GM12878 (cell line): ENCODE results near the gene ATP1B2. TPM values are rescaled to one million over a fixed set of nuclear protein-coding genes. Genes with fewer than 3 reads are reported as not detected.
A peak's percentile ranks its signal among the peaks of the same experiment; 100 is the strongest.

Experiments used
- BHLHE40 ChIP-seq, 2 experiments: fragments of 450-650 bp in 1 of 2; IDR thresholded peaks; 2 replicates each; pipeline ENCODE4 v1.6.1; 2011 to 2017; ENCODE audit warnings: low read depth in 2 of 2, borderline replicate concordance in 1 of 2, improper control_type of control experiment in 1 of 2, low read length in 1 of 2, mild to moderate bottlenecking in 1 of 2
- CEBPB ChIP-seq, 2 experiments: fragments of 150-350 bp in 1 of 2; IDR thresholded peaks; 2 replicates each; pipeline ENCODE4 v1.6.1; 2012 to 2014; ENCODE audit warnings: low read depth in 2 of 2, low read length in 2 of 2, borderline replicate concordance in 1 of 2, inconsistent platforms in 1 of 2
- CHD4 ChIP-seq: fragments of 200-600 bp; sonication (generic); IDR thresholded peaks from 2 replicates; pipeline ENCODE4 v1.6.1; 2016; ENCODE audit warnings: mild to moderate bottlenecking
- EGR1 ChIP-seq, 2 experiments: IDR thresholded peaks; 1 replicate in 1 of 2; 2 replicates in 1 of 2; pipeline ENCODE4 v1.6.1; 2011 to 2012; ENCODE audit warnings: low read depth in 2 of 2, low read length in 2 of 2, borderline replicate concordance in 1 of 2, mild to moderate bottlenecking in 1 of 2, moderate library complexity in 1 of 2
- KAT2A ChIP-seq: conservative IDR thresholded peaks from 2 replicates; pipeline ENCODE4 v1.6.1; 2011; ENCODE audit warnings: low read depth, low read length; ENCODE audit not compliant: control insufficient read depth
- KLF5 ChIP-seq: fragments of 450-650 bp; IDR thresholded peaks from 2 replicates; pipeline ENCODE4 v1.6.1; 2014; ENCODE audit warnings: mild to moderate bottlenecking; ENCODE audit not compliant: partially characterized antibody
- MTA3 ChIP-seq: IDR thresholded peaks from 2 replicates; pipeline ENCODE4 v1.6.1; 2012; ENCODE audit warnings: low read length, inconsistent platforms, borderline replicate concordance
- MYB ChIP-seq: fragments of 150-350 bp; IDR thresholded peaks from 2 replicates; pipeline ENCODE4 v1.6.1; 2014; ENCODE audit warnings: mild to moderate bottlenecking, low read depth, low read length, borderline replicate concordance
- PAX5 ChIP-seq: IDR thresholded peaks from 2 replicates; pipeline ENCODE4 v1.6.1; 2011; ENCODE audit warnings: low read depth, low read length, borderline replicate concordance
- POLR2A ChIP-seq: IDR thresholded peaks from 2 replicates; pipeline ENCODE4 v1.6.1; 2011; ENCODE audit warnings: low read depth, mild to moderate bottlenecking, low read length
- SUPT20H ChIP-seq: IDR thresholded peaks from 2 replicates; pipeline ENCODE4 v1.6.1; 2011; ENCODE audit warnings: low read depth, mild to moderate bottlenecking, low read length, moderate library complexity, borderline replicate concordance; ENCODE audit not compliant: control insufficient read depth
- TCF7 ChIP-seq: IDR thresholded peaks from 2 replicates; pipeline ENCODE4 v1.6.1; 2014; ENCODE audit warnings: antibody characterized with exemption, borderline replicate concordance
- ZBED1 ChIP-seq: IDR thresholded peaks from 2 replicates; pipeline ENCODE4 v1.6.1; 2016; ENCODE audit warnings: borderline replicate concordance
- ZNF217 ChIP-seq: fragments of 450-650 bp; IDR thresholded peaks from 2 replicates; pipeline ENCODE4 v1.6.1; 2017; ENCODE audit warnings: antibody characterized with exemption, mild to moderate bottlenecking
- polyA plus RNA-seq, 11 experiments: library from polyadenylated mRNA; depleted of rRNA in 4 of 11; unstranded in 6 of 11; stranded (reverse) in 5 of 11; fragments of >200 nt; fragmentation: Nextera tagmentation in 4 of 11; fragmentation: Illumina TruSeq in 1 of 11; extraction: Ambion mirVana in 4 of 11; extraction: Trizol in 1 of 11; gene quantifications; 1 replicate in 1 of 11; 2 replicates in 10 of 11; pipeline versions ENCODE4 v1.2.1 to v1.2.3, GENCODE V29; 2011 to 2016; ENCODE audit warnings: inconsistent platforms in 2 of 11, missing spikeins in 2 of 11, low read depth in 1 of 11
- total RNA-seq, 4 experiments: library from RNA; depleted of rRNA in 3 of 4; stranded (reverse); fragments of >200 nt in 3 of 4; fragmentation: Illumina TruSeq in 1 of 4; extraction: Trizol in 1 of 4; gene quantifications; 2 replicates each; pipeline versions ENCODE4 v1.2.1 to v1.2.3, GENCODE V29; 2013 to 2021
- TF ChIP-seq, protein P1 (sequence below): fragments of 450-650 bp; formaldehyde crosslinking; IDR thresholded peaks from 2 replicates; pipeline ENCODE4 v1.4.0; 2020; ENCODE audit warnings: mild to moderate bottlenecking, moderate library complexity
- TF ChIP-seq, protein P2 (sequence below): fragments of 450-650 bp; IDR thresholded peaks from 2 replicates; pipeline ENCODE4 v1.6.1; 2016; ENCODE audit warnings: mild to moderate bottlenecking
- TF ChIP-seq, protein P3 (sequence below): fragments of 450-650 bp; IDR thresholded peaks from 2 replicates; pipeline ENCODE4 v1.6.1; 2018; ENCODE audit warnings: borderline replicate concordance, mild to moderate bottlenecking; ENCODE audit not compliant: partially characterized antibody

ATP1B2 gene
- total and polyA plus RNA-seq, 10 of the 15 experiments (the other 5 are each of a cell fraction or from before 2014, with no cell fraction given) = 0.03 to 0.29 (median 0.15) TPM; not detected in 3

DNA sequence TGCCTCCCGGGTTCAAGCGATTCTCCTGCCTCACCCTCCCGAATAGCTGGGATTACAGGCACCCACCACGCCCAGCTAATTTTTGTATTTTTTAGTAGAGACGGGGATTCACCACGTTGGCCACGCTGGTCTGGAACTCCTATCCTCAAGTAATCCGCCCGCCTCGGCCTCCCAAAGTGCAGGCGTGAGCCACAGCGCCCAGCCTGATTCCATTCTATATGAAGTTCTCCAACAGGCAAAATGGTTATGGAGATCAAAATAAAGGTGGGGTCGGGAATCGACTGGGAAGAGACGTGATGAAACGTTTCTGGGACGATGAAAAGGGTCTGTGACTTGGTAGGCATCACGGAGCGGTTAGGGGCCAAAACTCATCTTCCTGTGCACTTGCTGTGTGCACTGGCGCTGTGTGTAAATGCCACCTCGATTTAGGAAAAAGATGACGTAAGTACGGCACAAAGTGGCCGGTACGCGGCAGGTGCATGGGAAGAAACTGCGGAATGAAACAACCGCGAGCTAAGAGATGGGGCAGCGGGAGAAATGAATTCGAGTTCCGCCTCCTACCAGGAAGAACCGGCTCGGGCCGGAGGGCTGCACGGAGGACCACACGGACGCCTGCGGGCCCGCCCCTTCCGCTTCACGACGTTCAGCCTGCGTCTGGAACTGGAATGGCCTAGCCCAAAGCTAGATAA is 35.0 kb downstream of the ATP1B2 start (continued):
- no peak; the same call in 1 of the 2 replicates for TF ChIP-seq PAX5
- no peak for TF ChIP-seq CHD4
- TF ChIP-seq, protein P1, sequence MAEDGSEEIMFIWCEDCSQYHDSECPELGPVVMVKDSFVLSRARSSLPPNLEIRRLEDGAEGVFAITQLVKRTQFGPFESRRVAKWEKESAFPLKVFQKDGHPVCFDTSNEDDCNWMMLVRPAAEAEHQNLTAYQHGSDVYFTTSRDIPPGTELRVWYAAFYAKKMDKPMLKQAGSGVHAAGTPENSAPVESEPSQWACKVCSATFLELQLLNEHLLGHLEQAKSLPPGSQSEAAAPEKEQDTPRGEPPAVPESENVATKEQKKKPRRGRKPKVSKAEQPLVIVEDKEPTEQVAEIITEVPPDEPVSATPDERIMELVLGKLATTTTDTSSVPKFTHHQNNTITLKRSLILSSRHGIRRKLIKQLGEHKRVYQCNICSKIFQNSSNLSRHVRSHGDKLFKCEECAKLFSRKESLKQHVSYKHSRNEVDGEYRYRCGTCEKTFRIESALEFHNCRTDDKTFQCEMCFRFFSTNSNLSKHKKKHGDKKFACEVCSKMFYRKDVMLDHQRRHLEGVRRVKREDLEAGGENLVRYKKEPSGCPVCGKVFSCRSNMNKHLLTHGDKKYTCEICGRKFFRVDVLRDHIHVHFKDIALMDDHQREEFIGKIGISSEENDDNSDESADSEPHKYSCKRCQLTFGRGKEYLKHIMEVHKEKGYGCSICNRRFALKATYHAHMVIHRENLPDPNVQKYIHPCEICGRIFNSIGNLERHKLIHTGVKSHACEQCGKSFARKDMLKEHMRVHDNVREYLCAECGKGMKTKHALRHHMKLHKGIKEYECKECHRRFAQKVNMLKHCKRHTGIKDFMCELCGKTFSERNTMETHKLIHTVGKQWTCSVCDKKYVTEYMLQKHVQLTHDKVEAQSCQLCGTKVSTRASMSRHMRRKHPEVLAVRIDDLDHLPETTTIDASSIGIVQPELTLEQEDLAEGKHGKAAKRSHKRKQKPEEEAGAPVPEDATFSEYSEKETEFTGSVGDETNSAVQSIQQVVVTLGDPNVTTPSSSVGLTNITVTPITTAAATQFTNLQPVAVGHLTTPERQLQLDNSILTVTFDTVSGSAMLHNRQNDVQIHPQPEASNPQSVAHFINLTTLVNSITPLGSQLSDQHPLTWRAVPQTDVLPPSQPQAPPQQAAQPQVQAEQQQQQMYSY (CRISPR knock-in tag) = no peak
- peak; percentile 89 for TF ChIP-seq POLR2A
- TF ChIP-seq KLF5 = no peak
- 0 out of 2 replicates have a peak, but pooled peaks have one; percentile 10 for TF ChIP-seq MTA3
- TF ChIP-seq, protein P2, sequence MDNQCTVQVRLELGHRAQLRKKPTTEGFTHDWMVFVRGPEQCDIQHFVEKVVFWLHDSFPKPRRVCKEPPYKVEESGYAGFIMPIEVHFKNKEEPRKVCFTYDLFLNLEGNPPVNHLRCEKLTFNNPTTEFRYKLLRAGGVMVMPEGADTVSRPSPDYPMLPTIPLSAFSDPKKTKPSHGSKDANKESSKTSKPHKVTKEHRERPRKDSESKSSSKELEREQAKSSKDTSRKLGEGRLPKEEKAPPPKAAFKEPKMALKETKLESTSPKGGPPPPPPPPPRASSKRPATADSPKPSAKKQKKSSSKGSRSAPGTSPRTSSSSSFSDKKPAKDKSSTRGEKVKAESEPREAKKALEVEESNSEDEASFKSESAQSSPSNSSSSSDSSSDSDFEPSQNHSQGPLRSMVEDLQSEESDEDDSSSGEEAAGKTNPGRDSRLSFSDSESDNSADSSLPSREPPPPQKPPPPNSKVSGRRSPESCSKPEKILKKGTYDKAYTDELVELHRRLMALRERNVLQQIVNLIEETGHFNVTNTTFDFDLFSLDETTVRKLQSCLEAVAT = peak; percentile 92
- TF ChIP-seq, protein P3, sequence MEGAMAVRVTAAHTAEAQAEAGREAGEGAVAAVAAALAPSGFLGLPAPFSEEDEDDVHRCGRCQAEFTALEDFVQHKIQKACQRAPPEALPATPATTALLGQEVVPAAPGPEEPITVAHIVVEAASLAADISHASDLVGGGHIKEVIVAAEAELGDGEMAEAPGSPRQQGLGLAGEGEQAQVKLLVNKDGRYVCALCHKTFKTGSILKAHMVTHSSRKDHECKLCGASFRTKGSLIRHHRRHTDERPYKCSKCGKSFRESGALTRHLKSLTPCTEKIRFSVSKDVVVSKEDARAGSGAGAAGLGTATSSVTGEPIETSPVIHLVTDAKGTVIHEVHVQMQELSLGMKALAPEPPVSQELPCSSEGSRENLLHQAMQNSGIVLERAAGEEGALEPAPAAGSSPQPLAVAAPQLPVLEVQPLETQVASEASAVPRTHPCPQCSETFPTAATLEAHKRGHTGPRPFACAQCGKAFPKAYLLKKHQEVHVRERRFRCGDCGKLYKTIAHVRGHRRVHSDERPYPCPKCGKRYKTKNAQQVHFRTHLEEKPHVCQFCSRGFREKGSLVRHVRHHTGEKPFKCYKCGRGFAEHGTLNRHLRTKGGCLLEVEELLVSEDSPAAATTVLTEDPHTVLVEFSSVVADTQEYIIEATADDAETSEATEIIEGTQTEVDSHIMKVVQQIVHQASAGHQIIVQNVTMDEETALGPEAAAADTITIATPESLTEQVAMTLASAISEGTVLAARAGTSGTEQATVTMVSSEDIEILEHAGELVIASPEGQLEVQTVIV = no peak
- no peak for TF ChIP-seq KAT2A
- TF ChIP-seq CEBPB (IDR thresholded peaks at IDR 0.05; ENCODE audit: borderline replicate concordance in 1 of 2, low read depth in 2 of 2, low read length in 2 of 2) = no peak
- TF ChIP-seq MYB = no peak
- TF ChIP-seq EGR1 (IDR thresholded peaks at IDR 0.05; ENCODE audit: borderline replicate concordance in 1 of 2, low read depth in 2 of 2, low read length in 2 of 2) = peak in 1 of 2 experiments; percentile 14; a peak in 1 of 3 replicates
- no peak for TF ChIP-seq ZBED1
- TF ChIP-seq ZNF217 = no peak
- TF ChIP-seq TCF7 = no peak
- TF ChIP-seq BHLHE40 (IDR thresholded peaks at IDR 0.05; ENCODE audit: borderline replicate concordance in 1 of 2, low read depth in 2 of 2, low read length in 1 of 2) = no peak
- TF ChIP-seq SUPT20H = no peak
